H54 (cell line): Measurements from ENCODE around the gene CCDC57.

ENCODE experiments used
- DNase-seq: peaks from one replicate; pipeline ENCODE4 v3.0.0; 2011; ENCODE audit warnings: low spot score, mixed read lengths; ENCODE audit not compliant: insufficient read length
- FAIRE-seq: peaks from 3 replicates; lab custom pipeline; 2011; peaks lifted over from hg19 to GRCh38; lab: Jason Lieb, UNC
- POLR2A ChIP-seq: IDR thresholded peaks from 2 replicates; pipeline ENCODE4 v1.6.1; 2011; ENCODE audit warnings: low read depth, mild to moderate bottlenecking, low read length

The CCDC57 gene

DNA sequence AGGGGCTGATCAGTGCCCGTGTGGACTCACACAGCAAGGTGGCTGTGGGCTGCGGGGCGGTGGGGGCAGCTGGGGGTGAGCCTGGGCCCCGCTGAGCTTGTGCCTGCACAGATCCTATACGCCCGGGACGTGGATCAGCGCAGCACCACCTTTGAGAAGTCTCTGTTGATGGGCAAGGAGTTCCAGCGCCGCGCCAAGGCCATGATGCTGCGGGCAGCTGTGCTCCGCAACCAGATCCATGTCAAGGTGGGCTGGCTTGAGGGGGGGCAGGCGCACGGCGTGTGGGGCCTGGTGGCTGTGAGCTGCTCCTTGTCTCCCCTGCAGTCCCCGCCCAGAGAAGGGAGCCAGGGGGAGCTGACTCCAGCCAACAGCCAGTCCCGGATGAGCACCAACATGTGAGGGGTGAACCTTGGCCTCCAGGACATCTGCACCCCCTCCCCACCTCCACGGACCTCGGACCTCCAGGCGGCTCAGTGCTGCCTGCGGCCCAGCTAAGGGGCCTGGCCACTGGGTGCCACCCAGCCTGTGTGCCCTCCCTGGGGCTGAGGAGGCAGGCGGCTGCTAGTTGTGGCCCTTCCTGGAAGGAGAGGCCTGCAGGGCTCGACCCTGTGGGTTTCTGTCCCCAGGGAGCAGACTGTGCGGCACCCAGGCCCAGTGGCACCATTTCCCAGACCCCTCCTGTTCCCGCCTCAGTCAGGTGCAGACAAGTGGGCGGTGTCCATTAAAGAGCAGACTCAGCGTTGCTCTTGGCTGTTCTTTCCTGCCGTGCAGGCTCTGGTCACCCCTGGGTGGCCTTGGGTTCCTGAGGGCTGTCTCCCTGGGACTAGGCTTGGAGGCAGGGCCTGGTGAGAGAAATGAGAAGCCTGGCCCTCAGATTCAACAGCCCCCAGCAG lies 155.7 kb downstream of the CCDC57 start:
- TF ChIP-seq POLR2A, result no peak
- no peak for DNase-seq
- no peak for FAIRE-seq

DNA sequence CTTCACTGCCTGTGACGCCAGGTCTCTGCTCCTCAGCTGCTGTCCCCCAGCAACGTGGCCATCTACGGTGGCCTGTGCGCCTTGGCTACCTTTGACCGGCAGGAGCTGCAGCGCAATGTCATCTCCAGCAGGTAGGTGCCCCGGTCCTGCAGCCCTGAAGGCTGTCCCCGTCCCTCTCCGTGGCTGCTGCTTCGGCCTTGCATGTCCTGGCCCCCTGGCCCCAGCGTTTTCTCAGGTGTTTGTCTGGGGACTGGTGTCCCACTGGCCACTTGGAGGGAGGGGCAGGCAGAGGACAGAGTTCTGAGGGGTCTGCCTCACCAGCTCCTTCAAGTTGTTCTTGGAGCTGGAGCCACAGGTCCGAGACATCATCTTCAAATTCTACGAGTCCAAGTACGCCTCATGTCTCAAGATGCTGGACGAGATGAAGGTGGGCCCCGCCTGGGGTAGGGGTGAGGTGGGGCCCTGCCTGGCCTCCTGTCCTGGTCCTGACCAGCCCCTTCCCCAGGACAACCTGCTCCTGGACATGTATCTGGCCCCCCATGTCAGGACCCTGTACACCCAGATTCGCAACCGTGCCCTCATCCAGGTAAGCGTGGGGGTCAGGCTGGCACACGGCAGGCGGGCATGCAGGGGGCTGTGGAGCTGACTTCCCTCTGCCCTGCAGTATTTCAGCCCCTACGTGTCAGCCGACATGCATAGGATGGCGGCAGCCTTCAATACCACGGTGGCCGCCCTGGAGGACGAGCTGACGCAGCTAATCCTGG lies 156.5 kb downstream of the CCDC57 start:
- no peak for FAIRE-seq

DNA sequence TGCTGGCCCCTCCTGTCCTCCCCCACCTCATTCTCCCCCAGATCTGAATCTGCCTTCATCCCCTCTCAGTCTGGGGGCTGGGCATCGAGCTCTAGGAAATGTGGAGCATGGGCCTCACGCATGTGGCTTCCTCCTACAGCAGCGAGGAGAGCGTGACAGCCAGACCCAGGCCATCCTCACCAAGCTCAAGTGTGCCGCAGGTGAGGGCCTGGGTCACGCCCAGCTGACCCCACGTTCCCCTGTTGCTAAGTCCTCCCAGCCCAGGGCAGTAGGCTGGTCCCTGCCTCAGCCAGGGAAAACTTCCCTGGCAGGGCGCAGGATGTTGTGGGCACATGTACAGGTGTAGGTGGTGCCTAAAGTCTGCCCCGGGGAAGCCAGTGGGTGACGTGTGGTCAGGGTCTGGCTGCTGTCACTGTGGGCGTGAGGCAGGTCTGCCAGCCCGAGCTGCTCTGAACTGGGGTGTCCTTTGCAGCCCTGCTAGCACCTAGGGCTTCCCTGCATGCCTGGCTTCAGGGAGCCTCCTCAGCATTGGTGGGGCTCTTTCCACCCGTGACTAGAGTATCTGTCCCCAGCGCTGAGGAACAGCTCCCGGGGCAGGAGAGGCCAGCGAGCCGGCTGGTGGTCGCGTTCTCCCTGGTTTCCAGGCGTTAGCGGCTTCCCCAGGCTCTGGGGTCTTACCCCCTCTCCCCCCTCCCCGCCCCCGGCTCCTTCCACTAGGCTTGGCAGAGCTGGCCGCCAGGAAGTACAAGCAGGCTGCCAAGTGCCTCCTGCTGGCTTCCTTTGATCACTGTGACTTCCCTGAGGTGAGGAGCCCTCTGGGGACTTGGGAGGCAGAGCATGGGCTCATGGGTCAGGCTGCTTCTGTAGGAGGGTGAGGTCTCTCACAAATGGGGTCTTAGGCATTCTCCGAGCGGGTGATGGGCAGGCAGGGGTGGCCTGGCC lies 157.3 kb downstream of the CCDC57 start:
- DNase-seq (no peak), FAIRE-seq (no peak)
- TF ChIP-seq POLR2A, result no peak

More for the DNA sequence above, 156.5 kb downstream of the CCDC57 start:
- TF ChIP-seq POLR2A, result no peak
- no peak for DNase-seq

DNA sequence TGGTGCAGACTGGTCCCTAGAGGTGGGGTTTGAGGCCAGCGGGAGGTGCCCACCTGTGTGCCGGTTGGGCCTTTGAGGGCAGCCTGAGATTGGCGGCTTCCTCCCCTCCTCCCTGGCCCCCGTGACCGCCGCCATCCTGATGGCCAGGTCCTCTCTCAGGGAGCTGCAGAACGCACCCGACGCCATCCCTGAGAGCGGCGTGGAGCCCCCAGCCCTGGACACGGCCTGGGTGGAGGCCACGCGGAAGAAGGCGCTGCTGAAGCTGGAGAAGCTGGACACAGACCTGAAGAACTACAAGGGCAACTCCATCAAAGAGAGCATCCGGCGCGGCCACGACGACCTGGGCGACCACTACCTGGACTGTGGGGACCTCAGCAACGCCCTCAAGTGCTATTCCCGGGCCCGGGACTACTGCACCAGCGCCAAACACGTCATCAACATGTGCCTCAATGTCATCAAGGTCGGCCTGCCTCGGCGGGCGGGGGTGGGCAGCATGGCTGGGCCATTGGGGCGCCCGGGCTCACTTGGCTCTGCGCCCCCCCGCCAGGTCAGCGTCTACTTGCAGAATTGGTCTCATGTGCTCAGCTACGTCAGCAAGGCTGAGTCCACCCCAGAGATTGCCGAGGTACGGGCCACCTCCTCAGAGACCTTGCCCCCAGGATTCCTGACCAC lies 158.2 kb downstream of the CCDC57 start:
- FAIRE-seq (no peak), DNase-seq (no peak)
- TF ChIP-seq POLR2A, result no peak

DNA sequence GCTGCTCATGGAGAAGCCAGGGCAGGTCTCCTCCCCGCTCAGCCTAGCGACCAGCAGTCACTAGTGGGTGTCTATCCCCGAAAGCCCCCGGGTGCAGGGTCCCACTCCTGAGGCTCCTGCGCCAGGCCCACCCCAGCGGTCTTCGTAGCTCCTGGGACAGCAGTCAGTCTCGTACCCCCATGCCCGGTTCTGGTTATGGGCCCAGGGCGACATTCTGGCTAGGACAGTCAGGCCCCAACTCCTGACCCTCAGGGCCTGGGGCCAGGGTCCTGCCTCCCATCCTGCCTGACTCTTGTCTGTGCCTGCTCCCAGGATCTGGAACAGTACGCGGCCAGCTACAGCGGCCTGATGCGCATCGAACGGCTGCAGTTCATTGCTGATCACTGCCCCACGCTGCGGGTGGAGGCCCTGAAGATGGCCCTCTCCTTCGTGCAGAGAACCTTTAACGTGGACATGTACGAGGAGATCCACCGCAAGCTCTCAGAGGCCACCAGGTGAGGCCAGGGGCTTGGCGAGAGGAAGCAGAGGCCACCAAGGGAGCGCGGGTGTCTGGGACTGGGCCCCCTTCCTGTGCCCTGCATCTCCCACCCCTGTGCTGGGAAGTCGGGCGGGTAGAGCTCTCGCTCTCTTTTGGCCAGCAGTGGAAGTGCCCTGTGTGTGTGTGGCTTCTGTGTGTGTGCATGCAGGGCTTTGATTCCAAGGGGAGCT lies 158.9 kb downstream of the CCDC57 start:
- no peak for FAIRE-seq

DNA sequence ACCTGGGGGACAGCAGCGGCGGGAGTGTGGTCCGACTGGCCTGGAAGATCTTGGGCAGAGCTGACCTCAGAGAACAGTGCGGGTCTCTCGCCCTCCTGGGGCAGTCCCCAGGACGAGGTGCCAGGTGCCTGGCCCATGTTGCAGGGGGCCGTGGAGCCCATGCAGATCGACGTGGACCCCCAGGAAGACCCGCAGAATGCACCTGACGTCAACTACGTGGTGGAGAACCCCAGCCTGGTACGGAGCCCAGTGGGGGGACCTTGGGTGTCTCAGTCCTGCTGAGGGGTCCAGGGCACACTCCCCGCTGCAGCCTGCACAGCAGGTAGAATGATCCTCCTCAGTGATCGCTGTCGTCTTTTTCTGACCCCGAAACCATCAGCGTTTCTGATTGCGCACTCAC lies 159.5 kb downstream of the CCDC57 start:
- FAIRE-seq, result no peak
- DNase-seq, result no peak
- TF ChIP-seq POLR2A, result no peak

More for the DNA sequence above, 158.9 kb downstream of the CCDC57 start:
- no peak for TF ChIP-seq POLR2A
- no peak for DNase-seq

DNA sequence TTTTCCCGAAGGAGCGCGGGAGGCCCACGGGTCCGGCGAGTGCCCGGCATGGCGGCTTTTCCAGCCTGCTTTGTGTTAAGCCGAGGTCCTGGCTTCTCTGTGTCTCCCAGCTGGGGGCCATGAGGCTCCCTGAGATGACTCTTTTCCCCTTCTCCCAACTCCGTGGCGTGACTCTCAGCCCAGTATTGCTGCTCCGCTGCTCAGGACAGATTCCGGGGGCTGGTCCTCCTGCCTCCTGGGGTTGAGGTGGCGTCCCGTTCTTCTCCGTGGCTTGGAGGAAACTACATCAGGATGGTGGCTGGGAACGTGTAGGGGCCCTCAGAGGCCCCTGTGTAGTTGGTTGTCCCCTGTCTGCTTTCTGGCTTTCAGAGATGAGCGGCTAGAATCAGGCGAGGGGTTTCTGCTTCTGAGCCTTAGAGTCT lies 160.0 kb downstream of the CCDC57 start:
- TF ChIP-seq POLR2A, result no peak
- no peak for FAIRE-seq
- no peak for DNase-seq

DNA sequence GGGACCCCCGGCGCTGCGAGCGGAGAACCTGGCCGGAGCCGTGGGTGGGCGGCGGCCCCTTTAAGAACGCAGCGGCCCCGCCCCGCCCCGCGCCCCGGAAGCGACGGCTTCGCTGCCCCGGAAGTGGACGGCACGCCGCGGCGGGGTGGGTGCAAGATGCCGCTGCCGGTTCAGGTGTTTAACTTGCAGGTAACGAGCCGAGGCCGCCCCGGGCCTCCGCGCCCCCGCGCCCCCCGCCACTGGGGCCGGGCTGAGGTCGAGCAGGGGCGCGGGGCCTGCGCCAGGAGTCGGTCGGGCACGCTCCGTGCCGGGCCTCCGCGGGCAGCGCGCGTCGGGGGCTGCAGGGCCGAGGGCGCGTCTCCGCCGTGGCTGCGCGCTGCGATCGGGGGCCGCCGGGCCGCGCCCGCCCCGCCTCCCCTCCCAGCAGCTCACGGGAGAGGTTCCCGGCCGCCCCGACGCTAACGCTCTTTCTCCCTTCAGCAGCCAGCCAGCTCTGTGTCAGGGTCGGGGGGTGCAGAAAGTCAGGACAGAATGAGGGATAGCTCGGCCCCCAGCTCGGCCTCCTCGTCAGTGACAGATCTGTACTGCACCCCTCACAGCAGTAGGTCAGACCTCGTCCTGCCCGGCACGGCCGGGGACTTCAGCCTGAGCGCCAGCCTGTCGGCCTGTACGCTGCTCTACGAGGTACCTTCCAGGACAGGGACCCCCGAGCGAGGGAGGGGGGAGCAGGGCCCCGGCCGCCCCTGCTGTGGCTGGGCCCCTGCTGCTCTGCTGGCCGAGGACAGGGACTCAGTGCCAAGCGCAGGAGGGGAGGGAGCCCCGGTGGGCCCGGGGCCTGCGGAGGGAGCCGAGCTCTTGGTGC lies 160.6 kb downstream of the CCDC57 start, which contains the start of the genes GPS1 and RFNG:
GPS1 (plus strand) TSS at position 123 of the 862 bp plus-strand sequence; CDS start at position 157, 34 bp downstream.
RFNG (minus strand) TSS at position 36 of the 862 bp plus-strand sequence. CDS start 45 bp downstream, outside the sequence.
- no peak for FAIRE-seq
- TF ChIP-seq POLR2A, result peak; percentile 61; the same call in 1 of the 2 replicates
- DNase-seq, result peak; percentile 90
